ENCODE data around the gene THOC6.
A peak's percentile ranks its signal among the peaks of the same experiment; 100 is the strongest.

THOC6 gene

DNA sequence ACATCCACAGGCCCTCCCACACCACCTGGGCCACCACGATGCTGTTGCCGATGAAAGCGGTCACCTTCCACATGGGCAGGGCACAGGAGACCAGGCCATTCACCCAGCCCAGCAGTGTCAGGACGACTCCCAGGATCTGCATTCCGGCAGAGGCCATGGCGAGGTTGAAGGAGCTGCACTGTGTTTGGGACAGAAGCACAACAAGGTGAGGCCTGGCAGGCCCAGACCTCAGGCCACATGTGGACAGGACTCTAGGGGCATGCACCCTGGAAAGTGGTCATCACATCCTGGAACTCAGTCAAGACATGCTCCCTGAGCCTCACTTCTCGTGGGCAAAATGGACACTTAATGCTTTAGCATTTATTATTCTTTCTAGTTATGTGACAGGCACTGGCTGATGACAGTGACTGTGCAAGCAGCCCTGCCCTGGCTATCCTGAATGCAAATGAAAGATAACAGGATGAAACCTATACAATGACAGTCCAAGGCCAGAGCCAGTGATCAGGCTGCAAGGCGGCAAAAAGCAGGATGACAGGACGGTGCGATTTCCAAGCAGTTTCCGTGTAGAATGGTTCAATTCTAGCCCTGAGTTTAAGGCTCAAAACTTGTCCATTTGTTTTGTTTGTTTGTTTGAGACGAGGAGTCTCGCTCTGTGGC lies 7.8 kb upstream of the THOC6 start:
- no peak for DNase-seq (ENCODE audit: low read depth in 2 of 2)

DNA sequence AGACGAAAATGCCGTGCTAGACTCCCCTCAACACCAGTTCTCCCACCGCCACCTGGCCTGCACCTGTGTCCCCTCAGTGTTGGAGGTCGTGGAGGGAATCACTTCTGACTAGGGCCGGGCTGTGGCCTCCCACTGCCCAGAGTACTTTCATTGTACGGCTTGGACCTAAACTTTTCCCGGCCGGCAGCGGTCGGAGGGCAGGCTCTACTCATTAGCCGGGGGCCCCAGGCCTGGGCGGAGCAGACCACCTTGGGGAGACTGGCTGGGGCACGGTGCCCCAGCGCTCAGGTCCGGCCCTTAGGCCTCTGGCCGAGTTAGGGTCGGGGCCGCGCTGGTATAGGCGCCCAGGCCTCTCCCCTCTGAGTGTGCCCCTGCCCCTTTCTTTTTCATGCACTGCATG lies 6.5 kb upstream of the THOC6 start:
- DNase-seq (ENCODE audit: low read depth in 2 of 2): no peak

DNA sequence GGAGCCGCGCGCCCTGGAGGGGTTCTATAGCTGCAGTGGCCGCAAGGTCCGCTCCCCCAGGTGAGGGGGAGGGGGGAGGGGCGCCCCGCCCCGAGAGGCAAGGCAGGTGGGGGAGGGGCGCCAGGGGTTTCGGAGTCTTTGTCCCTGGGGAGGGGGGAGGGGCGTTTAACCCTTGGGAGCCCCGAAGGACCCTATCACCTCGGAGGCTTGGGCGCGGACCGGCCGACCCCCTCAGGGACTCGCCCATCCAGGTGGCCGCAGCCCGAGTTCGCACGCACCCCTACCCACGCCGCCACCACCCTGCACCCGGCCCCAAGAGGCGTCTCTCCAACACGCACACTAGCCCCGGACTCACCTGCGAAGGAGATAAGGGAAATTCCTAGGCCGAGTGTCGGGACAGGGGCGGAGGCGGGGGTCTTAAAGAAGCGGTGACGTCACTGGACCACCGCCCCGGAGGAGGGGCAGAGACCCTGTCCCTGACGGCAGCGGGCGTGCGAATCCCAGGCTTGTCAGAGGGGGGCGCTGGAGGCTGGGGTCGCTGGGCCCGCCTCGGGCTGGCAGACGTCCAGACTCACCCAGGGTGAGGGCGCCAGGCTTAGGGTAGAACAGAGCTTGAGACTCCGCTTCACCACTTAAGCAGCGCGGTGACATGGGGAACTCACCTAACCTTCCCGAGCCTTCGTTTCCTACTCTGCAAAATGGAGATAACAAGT lies 5.9 kb upstream of the THOC6 start, which contains the start of gene CLDN6:
CLDN6 (minus strand) TSS at position 390 of the 713 bp plus-strand sequence. CDS start 2,162 bp downstream, outside the sequence.
- DNase-seq (ENCODE audit: low read depth in 2 of 2): no peak

DNA sequence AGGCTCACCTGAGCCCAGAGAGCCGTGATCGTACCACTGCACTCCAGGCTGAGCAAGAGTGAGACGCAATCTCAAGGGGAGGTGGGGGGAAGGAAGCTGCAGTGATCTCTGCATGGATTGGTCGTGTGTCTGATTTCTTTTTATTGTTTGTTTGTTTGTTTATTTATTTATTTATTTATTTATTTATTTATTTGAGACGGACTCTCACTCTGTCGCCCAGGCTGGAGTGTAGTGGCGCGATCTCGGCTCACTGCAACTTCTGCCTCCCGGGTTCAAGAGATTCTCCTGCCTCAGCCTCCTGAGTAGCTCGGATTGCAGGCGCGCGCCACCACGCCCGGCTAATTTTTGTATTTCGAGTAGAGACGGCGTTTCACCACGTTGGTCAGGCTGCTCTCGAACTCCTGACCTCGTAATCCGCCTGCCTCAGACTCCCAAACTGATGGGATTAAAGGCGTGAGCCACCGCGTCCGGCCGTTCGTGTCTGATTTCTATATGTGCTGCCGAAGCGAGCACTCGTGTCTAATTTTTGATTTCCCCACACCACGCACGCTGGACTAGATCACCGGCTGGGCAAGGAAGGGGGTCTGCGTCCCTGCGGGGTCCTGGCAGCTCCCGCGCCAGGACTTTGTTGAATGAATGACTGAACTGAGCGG lies 4.1 kb upstream of the THOC6 start:
- no peak for DNase-seq (ENCODE audit: low read depth in 2 of 2)

GRCh38 chr16:3020247-3020603 lies 3.6 kb upstream of the THOC6 start, which contains the start of gene TNFRSF12A:
TSS of gene TNFRSF12A (plus strand) at chr16:3020368. CDS start at chr16:3020398, 30 bp downstream.
- peak; percentile 22 to 70 for DNase-seq (ENCODE audit: low read depth in 2 of 2)

- peak; percentile 55 to 76 for DNase-seq (ENCODE audit: low read depth in 2 of 2)
Observed at GRCh38 chr16:3020604-3021448, 3.0 kb upstream of the THOC6 start.

DNA sequence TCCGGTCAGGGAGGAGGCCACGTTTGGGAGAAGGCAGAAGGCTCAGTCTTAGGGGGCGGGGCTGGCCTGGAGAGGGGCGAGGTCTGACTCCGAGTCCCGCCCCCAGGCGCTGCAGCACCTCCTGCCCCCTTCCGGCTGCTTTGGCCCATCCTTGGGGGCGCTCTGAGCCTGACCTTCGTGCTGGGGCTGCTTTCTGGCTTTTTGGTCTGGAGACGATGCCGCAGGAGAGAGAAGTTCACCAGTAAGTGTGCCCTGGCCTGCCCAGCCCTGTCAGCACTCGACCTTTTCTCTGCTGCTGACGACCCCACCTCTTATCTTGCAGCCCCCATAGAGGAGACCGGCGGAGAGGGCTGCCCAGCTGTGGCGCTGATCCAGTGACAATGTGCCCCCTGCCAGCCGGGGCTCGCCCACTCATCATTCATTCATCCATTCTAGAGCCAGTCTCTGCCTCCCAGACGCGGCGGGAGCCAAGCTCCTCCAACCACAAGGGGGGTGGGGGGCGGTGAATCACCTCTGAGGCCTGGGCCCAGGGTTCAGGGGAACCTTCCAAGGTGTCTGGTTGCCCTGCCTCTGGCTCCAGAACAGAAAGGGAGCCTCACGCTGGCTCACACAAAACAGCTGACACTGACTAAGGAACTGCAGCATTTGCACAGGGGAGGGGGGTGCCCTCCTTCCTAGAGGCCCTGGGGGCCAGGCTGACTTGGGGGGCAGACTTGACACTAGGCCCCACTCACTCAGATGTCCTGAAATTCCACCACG lies 2.2 kb upstream of the THOC6 start:
- peak; percentile 76 to 82 for DNase-seq (ENCODE audit: low read depth in 2 of 2)

GRCh38 chr16:3022208-3022683 lies 1.6 kb upstream of the THOC6 start:
- DNase-seq (ENCODE audit: low read depth in 2 of 2): peak; percentile 88 to 90

DNA sequence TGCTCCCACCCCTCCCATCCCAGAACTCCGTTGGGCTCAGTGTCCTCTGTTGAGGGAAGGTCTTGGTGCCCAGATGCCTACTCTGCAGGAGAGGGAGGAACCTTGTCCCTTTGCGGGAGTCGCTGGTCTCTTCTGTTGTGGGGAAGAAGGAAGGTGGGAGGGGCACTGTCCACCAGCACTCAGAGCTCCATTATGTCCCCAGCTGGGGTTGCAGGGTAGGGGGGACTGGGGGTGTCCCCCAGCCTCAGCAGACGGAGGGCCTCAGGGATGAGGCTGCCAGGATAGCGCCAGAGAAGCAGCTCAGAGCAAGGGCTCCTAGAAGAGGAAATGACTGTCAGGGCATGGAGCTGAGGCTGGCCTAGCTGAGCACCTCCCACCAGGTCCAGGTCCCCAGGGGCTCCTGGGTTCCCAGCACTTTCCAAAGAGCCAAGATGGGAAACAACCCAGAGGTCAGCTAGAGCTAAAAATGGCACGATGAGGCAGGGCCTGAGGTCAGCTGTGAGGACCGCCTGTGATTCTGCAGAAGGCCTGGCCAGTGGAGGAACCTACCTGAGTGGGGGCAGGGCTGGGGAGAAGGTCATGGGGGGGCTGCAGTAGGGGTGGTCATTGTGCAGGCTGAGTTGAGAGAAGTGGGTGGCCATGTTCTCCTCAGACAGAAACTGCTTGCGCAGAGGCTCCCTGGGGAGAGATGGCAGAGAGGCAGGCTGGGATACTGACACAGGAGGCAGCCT lies 986 bp upstream of the THOC6 start:
- no peak for DNase-seq (ENCODE audit: low read depth in 2 of 2)

- no peak for DNase-seq (ENCODE audit: low read depth in 2 of 2)
Observed at GRCh38 chr16:3023415-3023668, 493 bp upstream of the THOC6 start.

DNA sequence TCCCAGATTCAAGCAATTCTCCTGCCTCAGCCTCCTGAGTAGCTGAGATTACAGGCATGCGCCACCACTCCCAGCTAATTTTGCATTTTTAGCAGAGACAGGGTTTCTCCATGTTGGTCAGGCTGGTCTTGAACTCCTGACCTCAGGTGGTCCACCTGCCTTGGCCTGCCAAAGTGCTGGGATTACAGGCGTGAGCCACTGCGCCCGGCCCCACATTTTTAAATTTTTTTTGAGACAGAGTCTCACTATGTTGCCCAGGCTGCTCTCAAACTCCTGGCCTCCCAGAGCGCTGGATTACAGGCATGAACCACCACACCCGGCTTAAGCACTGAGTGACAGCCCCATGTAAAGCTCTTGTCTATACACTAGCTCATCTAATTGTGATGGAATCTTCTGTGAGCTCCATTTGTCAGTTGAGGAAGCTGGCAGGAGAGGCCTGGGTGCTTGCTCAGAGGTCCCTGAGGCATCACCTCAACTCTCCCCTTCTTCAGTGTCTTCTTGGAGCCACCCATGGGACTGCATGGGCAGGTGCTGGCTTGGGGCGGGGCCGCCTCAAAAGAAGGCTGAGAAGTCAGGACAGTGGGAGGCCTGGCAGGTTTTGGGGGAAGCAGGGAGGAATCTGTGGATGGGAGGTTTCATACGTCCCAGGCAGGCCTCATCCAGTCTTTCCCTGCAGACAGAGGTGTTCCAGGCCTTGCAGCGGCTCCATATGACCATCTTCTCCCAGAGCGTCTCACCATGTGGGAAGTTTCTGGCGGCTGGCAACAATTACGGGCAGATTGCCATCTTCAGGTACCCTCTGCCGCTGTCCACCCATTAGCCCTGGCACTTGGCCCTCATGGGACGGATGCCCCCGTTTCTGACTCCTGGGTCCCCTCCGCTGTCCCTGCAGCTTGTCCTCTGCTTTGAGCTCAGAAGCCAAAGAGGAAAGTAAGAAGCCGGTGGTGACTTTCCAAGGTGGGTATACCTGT lies 1.5 kb downstream of the THOC6 start:
- DNase-seq (ENCODE audit: low read depth in 2 of 2): no peak

- DNase-seq (ENCODE audit: low read depth in 2 of 2): no peak
Observed at GRCh38 chr16:3026003-3026378, 2.2 kb downstream of the THOC6 start.

- DNase-seq (ENCODE audit: low read depth in 2 of 2): no peak
Observed at GRCh38 chr16:3026609-3027488, 3.0 kb downstream of the THOC6 start.

- no peak for DNase-seq (ENCODE audit: low read depth in 2 of 2)
Observed at GRCh38 chr16:3027489-3027795, 3.6 kb downstream of the THOC6 start.

DNA sequence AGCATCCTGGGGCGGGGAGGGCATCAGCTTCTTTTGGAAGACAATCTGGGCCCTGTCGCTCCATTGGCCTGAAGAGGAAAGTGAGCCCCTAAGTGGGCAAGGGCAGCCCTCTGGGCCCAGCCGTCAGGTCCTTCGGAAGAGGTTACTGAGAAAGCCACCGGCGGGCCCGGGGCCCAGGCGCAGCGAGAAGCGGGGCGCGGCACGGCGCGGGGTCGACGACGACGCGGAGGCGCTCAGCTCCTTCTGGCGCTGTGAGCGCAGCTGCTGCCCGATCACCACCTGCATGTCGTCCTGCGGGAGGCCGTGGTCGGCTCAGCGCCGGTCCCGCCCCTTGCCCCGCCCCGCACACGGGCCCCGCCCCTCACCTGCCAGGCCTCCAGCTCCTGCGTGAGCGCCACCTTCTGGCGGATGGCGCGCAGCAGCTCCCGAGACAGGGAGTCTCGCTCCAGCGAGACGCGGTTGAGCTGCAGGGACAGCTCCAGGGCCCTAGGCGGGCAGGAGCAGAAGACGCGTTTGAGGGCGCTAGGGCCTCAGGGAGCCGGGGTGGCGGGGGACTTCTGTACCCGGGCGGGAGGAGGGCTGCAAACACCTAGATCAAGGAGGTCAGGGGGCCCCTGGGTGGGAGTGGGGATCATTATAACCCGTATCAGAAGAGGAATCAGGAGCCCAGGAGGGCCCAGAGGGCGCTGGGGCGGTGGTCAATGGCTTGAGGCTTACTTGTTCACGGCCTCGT lies 4.3 kb downstream of the THOC6 start:
- DNase-seq (ENCODE audit: low read depth in 2 of 2): peak; percentile 60 to 78

- no peak for DNase-seq (ENCODE audit: low read depth in 2 of 2)
Observed at GRCh38 chr16:3028716-3029319, 5.0 kb downstream of the THOC6 start.

DNA sequence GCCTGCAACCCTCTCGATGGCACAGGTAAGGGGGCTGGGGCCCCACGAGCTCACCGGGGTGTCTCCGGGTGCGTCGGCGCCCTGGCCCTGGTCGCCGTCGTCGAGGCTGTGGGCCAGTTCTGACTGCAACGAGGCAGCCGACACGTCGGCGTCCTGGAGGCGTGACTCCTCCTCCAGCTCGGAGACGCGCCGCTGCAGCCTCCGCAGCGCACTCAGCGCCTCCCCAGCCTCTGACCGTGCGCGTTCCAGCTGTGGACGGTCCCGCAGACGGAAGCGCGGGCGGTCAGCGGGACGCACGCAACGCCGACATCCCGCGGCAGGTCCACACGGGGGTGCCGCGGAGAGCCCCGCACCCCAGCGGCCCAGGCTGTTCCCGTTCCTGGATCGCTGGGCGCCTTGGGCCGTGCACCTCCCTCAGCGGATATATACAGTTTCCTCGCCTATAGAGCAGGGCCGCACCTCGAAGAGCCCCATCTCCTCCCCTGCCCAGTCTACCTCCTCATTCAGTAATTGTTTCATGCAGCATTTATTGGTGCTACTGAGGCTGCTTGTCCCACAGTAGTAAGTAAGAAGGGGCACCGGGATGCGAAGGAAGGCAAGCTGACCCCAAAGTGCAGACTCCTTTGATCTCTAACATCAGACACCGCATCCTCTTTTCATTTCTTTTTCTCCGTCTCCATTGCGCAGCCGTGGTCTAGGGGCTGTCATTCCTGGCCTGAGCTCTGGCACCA lies 5.8 kb downstream of the THOC6 start:
- DNase-seq (ENCODE audit: low read depth in 2 of 2): no peak

Measured in stimulated activated CD8-positive, alpha-beta memory T cell treated with anti-CD3 and anti-CD28 coated beads, Interleukin-7, amount 100 ng/mL, for 4 hours (primary cell).